IMR-90 (cell line): Measurements from ENCODE around the gene SAMD8. TPM values are rescaled to one million over a fixed set of nuclear protein-coding genes. Genes with fewer than 3 reads are reported as not detected.

ENCODE experiments used
- ATAC-seq: fragments of 200-7000 bp; cut with Tn5 transposase; 2 replicates; pipeline ENCODE4 v1.9.1; 2020; ENCODE audit warnings: low read depth, mild to moderate bottlenecking, moderate library complexity
- BruUV-seq: library from RNA; stranded (reverse); fragments of 400-500 nt; replicated peaks from 2 replicates; lab custom pipeline; 2021; lab: Mats Ljungman, UMichigan
- CTCF ChIA-PET: fragments of 300-600 bp; formaldehyde crosslinking; extraction: SDS; loops from one replicate; lab custom pipeline; 2021; ENCODE audit warnings: antibody characterized with exemption; lab: Yijun Ruan, JAX
- POLR2A ChIA-PET: fragments of 300-600 bp; sonication (Branson Sonifier 250); formaldehyde crosslinking; loops from one replicate; lab custom pipeline; 2022; ENCODE audit warnings: antibody characterized with exemption; ENCODE audit not compliant: unreplicated experiment; lab: Charles Lee
- DNase-seq: peaks from one replicate; pipeline ENCODE4 v3.0.0; 2013
- H2AFZ ChIP-seq: replicated peaks from 2 replicates; pipeline ENCODE3; 2013; ENCODE audit warnings: low read length, mild to moderate bottlenecking; ENCODE audit not compliant: poor library complexity
- H2AK5ac ChIP-seq: 2 replicates; pipeline ENCODE4 v1.6.1; 2013; ENCODE audit warnings: low read depth, low read length, inconsistent platforms
- H2AK9ac ChIP-seq: replicated peaks from 2 replicates; pipeline ENCODE3; 2013; ENCODE audit warnings: mild to moderate bottlenecking, low read depth, low read length, moderate library complexity; ENCODE audit not compliant: poor library complexity
- H2BK120ac ChIP-seq: 2 replicates; pipeline ENCODE4 v1.6.1; 2013; ENCODE audit warnings: low read depth, low read length, inconsistent platforms
- H2BK15ac ChIP-seq: 3 replicates; pipeline ENCODE4 v1.6.1; 2013; ENCODE audit warnings: low read depth, low read length, inconsistent platforms
- H2BK20ac ChIP-seq: 2 replicates; pipeline ENCODE4 v1.6.1; 2013; ENCODE audit warnings: low read depth, mild to moderate bottlenecking, inconsistent platforms, low read length, moderate library complexity
- H2BK5ac ChIP-seq: 2 replicates; pipeline ENCODE4 v1.6.1; 2013; ENCODE audit warnings: mild to moderate bottlenecking, low read depth, low read length, inconsistent platforms; ENCODE audit not compliant: poor library complexity, severe bottlenecking
- H3K14ac ChIP-seq: replicated peaks from 2 replicates; pipeline ENCODE4 v1.6.1; 2013; ENCODE audit warnings: low read depth, low read length, inconsistent platforms
- H3K18ac ChIP-seq: 2 replicates; pipeline ENCODE4 v1.6.1; 2013; ENCODE audit warnings: low read depth, low read length, control low read depth
- H3K23ac ChIP-seq: 2 replicates; pipeline ENCODE4 v1.6.1; 2013; ENCODE audit warnings: low read depth, low read length, inconsistent platforms
- H3K27ac ChIP-seq: 2 replicates; pipeline ENCODE4 v1.5.1; 2013; ENCODE audit warnings: mild to moderate bottlenecking, control low read depth, low read length; ENCODE audit not compliant: insufficient read depth
- H3K27me3 ChIP-seq: 2 replicates; pipeline ENCODE4 v1.6.1; 2013; ENCODE audit warnings: low read length; ENCODE audit not compliant: control insufficient read depth, insufficient read depth
- H3K36me3 ChIP-seq: 2 replicates; pipeline ENCODE4 v1.6.1; 2013; ENCODE audit warnings: low read length, mixed read lengths; ENCODE audit not compliant: control insufficient read depth, insufficient read depth
- H3K4ac ChIP-seq: 2 replicates; pipeline ENCODE4 v1.6.1; 2013; ENCODE audit warnings: low read depth, low read length, inconsistent platforms
- H3K4me1 ChIP-seq: 2 replicates; pipeline ENCODE4 v1.6.1; 2013; ENCODE audit warnings: low read length, mixed read lengths; ENCODE audit not compliant: control insufficient read depth, insufficient read depth
- H3K4me2 ChIP-seq: 2 replicates; pipeline ENCODE4 v1.6.1; 2013; ENCODE audit warnings: low read depth, mild to moderate bottlenecking, control low read depth, low read length, moderate library complexity
- H3K4me3 ChIP-seq: 2 replicates; pipeline ENCODE4 v1.5.1; 2013; ENCODE audit warnings: low read depth, mild to moderate bottlenecking, control low read depth, low read length, moderate library complexity; ENCODE audit not compliant: insufficient read depth
- H3K56ac ChIP-seq: 2 replicates; pipeline ENCODE4 v1.6.1; 2013; ENCODE audit warnings: low read length, inconsistent platforms; ENCODE audit not compliant: insufficient read depth; ENCODE audit errors: extremely low read depth
- H3K79me1 ChIP-seq, 2 experiments: 2 replicates each; pipeline ENCODE4 v1.6.1; 2013; ENCODE audit warnings: low read length in 2 of 2, inconsistent platforms in 1 of 2, low read depth in 1 of 2
- H3K9ac ChIP-seq: 2 replicates; pipeline ENCODE4 v1.6.1; 2013; ENCODE audit warnings: low read depth, low read length, control low read depth
- H3K9me1 ChIP-seq: 2 replicates; pipeline ENCODE4 v1.6.1; 2013; ENCODE audit warnings: low read length, inconsistent platforms; ENCODE audit not compliant: insufficient read depth
- H3K9me3 ChIP-seq: 2 replicates; pipeline ENCODE4 v1.6.1; 2013; ENCODE audit warnings: low read length; ENCODE audit not compliant: control insufficient read depth, insufficient read depth
- H4K20me1 ChIP-seq: 2 replicates; pipeline ENCODE4 v1.6.1; 2013; ENCODE audit warnings: low read length, inconsistent platforms; ENCODE audit not compliant: insufficient read depth
- H4K5ac ChIP-seq: 2 replicates; pipeline ENCODE4 v1.6.1; 2013; ENCODE audit warnings: mild to moderate bottlenecking, low read depth, low read length, control low read depth
- H4K8ac ChIP-seq, 2 experiments: 2 replicates each; pipeline ENCODE4 v1.6.1; 2013; ENCODE audit warnings: low read depth in 2 of 2, low read length in 2 of 2, control low read depth in 1 of 2, inconsistent platforms in 1 of 2
- H4K91ac ChIP-seq: 2 replicates; pipeline ENCODE4 v1.6.1; 2013; ENCODE audit warnings: low read depth, low read length, inconsistent platforms; ENCODE audit not compliant: insufficient read depth
- BHLHE40 ChIP-seq: fragments of 150-350 bp; IDR thresholded peaks from 2 replicates; pipeline ENCODE4 v1.6.1; 2016; ENCODE audit warnings: mild to moderate bottlenecking, low read depth, low read length
- CEBPB ChIP-seq: IDR thresholded peaks from 2 replicates; pipeline ENCODE4 v1.6.1; 2012; ENCODE audit warnings: low read depth, low read length, improper control_type of control experiment
- CHD1 ChIP-seq: IDR thresholded peaks from 2 replicates; pipeline ENCODE4 v1.6.1; 2012; ENCODE audit warnings: low read depth, low read length, improper control_type of control experiment
- CTCF ChIP-seq: conservative IDR thresholded peaks from 2 replicates; pipeline ENCODE4 v1.5.1; 2012; ENCODE audit warnings: mild to moderate bottlenecking, low read depth, low read length, improper control_type of control experiment
- FOS ChIP-seq: fragments of 150-350 bp; IDR thresholded peaks from 2 replicates; pipeline ENCODE4 v1.6.1; 2016; ENCODE audit warnings: low read depth, low read length
- MAFK ChIP-seq: IDR thresholded peaks from 2 replicates; pipeline ENCODE4 v1.6.1; 2012; ENCODE audit warnings: low read depth, low read length, improper control_type of control experiment
- MAZ ChIP-seq: IDR thresholded peaks from 2 replicates; pipeline ENCODE4 v1.6.1; 2012; ENCODE audit warnings: low read depth, mild to moderate bottlenecking, low read length, improper control_type of control experiment, moderate library complexity, borderline replicate concordance
- MXI1 ChIP-seq: IDR thresholded peaks from 2 replicates; pipeline ENCODE4 v1.6.1; 2012; ENCODE audit warnings: low read depth, mild to moderate bottlenecking, low read length, moderate library complexity, borderline replicate concordance
- NFE2L2 ChIP-seq: fragments of 150-350 bp; IDR thresholded peaks from 2 replicates; pipeline ENCODE4 v1.6.1; 2016; ENCODE audit warnings: low read depth, mild to moderate bottlenecking, low read length
- POLR2A ChIP-seq: IDR thresholded peaks from 2 replicates; pipeline ENCODE4 v1.6.1; 2012; ENCODE audit warnings: mild to moderate bottlenecking, low read depth, low read length
- RCOR1 ChIP-seq: IDR thresholded peaks from 2 replicates; pipeline ENCODE4 v1.6.1; 2012; ENCODE audit warnings: mild to moderate bottlenecking, low read length, improper control_type of control experiment; ENCODE audit not compliant: insufficient replicate concordance
- RFX5 ChIP-seq: IDR thresholded peaks from 2 replicates; pipeline ENCODE4 v1.8.0; 2012; ENCODE audit warnings: low read depth, mild to moderate bottlenecking, low read length, moderate library complexity
- WGBS, 2 experiments: methylation state at CpG; one replicate each; pipeline versions ENCODE4 v1.1.5 to v1.1.7; 2013; ENCODE audit warnings: missing lambda C conversion rate in 2 of 2; ENCODE audit not compliant: insufficient read length in 1 of 2; ENCODE audit errors: extremely low coverage in 2 of 2; 5-methylcytosine and 5-hydroxymethylcytosine counted together
- dilution Hi-C: fragments of 300-500 bp; cut with HindIII; formaldehyde crosslinking; loops from one replicate; pipeline ENCODE4 v1.14.3; 2018; ENCODE audit warnings: low sequenced_read_pairs; ENCODE audit not compliant: unreplicated experiment
- in situ Hi-C: fragments of 300-500 bp; cut with MboI; formaldehyde crosslinking; loops from 3 replicates; pipeline ENCODE4 v1.14.3; 2019; ENCODE audit warnings: low sequenced_read_pairs, inconsistent platforms, mixed read lengths
- intact Hi-C: fragments of 100-400 bp; cut with micrococcal nuclease; formaldehyde crosslinking; loops from 2 replicates; pipeline ENCODE4 v1.10.0; 2022
- polyA plus RNA-seq, 3 experiments: library from polyadenylated mRNA; depleted of rRNA; stranded (reverse); fragments of >200 nt; gene quantifications; 2 replicates each; pipeline ENCODE4 v1.2.3, GENCODE V29; 2012; ENCODE audit warnings: low replicate concordance in 1 of 3
- total RNA-seq: library from RNA; depleted of rRNA; stranded (reverse); fragments of >200 nt; gene quantifications from 2 replicates; pipeline ENCODE4 v1.2.3, GENCODE V29; 2012
- TF ChIP-seq, protein P1 (sequence below): fragments of 150-350 bp; IDR thresholded peaks from 2 replicates; pipeline ENCODE4 v1.6.1; 2016; ENCODE audit warnings: low read depth, mild to moderate bottlenecking, low read length, moderate library complexity, borderline replicate concordance
- TF ChIP-seq, protein P2 (sequence below): fragments of 150-350 bp; IDR thresholded peaks from 2 replicates; pipeline ENCODE4 v1.6.1; 2017; ENCODE audit warnings: mild to moderate bottlenecking, antibody characterized with exemption, low read length, low read depth

The SAMD8 gene
- total and polyA plus RNA-seq, 2 of the 4 experiments (the other 2 are of a cell fraction) = 10.1 to 28.7 TPM

GRCh38 chr10:75121322-75121721, 9.9 kb downstream of the SAMD8 start:
- DNase-seq = no peak
- no peaks in the 10 kb centered on the region for H3K27me3 ChIP-seq
- no peak; the same call in 1 of the 2 replicates for ATAC-seq
- H2BK5ac ChIP-seq = no peak overlapping the region
- H4K91ac ChIP-seq = no peak overlapping the region
- no peak overlapping the region for H2BK120ac ChIP-seq
- no TSS peak for BruUV-seq
- no peak overlapping the region for H3K9ac ChIP-seq
- H4K8ac ChIP-seq = no peak overlapping the region
- no peak overlapping the region for H3K4me3 ChIP-seq
- no peak overlapping the region for H3K18ac ChIP-seq
- H3K79me1 ChIP-seq = peaks cover 27 to 79% of the 10 kb centered on the region in 2 experiments
- H3K4me1 ChIP-seq = peaks cover 7% of the 10 kb centered on the region
- H3K9me1 ChIP-seq = peaks cover 9% of the 10 kb centered on the region
- no peak overlapping the region for H4K5ac ChIP-seq
- no peak overlapping the region for H3K14ac ChIP-seq
- H2AFZ ChIP-seq = no peak overlapping the region
- intact Hi-C loops (no loop called here), dilution Hi-C loops (no loop called here), in situ Hi-C loops (no loop called here)
- ChIA-PET POLR2A (no interaction called here), CTCF (interaction anchor here (0.6 kb wide), 1 partner anchor 907 kb away, joined by 3 read pairs; no protein-coding TSS in a partner anchor)
- no peak overlapping the region for H3K27ac ChIP-seq
- no peak overlapping the region for H2AK9ac ChIP-seq
- H3K9me3 ChIP-seq = no peaks in the 10 kb centered on the region
- peaks cover 10% of the 10 kb centered on the region for H3K36me3 ChIP-seq
- no peak overlapping the region for H3K4ac ChIP-seq
- no peak for TF ChIP-seq RFX5
- TF ChIP-seq FOS = no peak
- TF ChIP-seq, protein P1, sequence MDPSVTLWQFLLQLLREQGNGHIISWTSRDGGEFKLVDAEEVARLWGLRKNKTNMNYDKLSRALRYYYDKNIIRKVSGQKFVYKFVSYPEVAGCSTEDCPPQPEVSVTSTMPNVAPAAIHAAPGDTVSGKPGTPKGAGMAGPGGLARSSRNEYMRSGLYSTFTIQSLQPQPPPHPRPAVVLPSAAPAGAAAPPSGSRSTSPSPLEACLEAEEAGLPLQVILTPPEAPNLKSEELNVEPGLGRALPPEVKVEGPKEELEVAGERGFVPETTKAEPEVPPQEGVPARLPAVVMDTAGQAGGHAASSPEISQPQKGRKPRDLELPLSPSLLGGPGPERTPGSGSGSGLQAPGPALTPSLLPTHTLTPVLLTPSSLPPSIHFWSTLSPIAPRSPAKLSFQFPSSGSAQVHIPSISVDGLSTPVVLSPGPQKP = no peak
- TF ChIP-seq MAZ = no peak
- TF ChIP-seq CHD1 = no peak
- TF ChIP-seq, protein P2, sequence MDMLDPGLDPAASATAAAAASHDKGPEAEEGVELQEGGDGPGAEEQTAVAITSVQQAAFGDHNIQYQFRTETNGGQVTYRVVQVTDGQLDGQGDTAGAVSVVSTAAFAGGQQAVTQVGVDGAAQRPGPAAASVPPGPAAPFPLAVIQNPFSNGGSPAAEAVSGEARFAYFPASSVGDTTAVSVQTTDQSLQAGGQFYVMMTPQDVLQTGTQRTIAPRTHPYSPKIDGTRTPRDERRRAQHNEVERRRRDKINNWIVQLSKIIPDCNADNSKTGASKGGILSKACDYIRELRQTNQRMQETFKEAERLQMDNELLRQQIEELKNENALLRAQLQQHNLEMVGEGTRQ = no peak
- TF ChIP-seq BHLHE40 = no peak
- no peak for TF ChIP-seq CTCF
- no peak for TF ChIP-seq CEBPB
- no peak for TF ChIP-seq NFE2L2
- TF ChIP-seq RCOR1 = no peak
- no peak for TF ChIP-seq MAFK
- TF ChIP-seq POLR2A = no peak
- no peak for TF ChIP-seq MXI1
- no CpG with 5 or more reads among the region's 1 CpG for WGBS, 2 experiments
- no peak overlapping the region for H3K4me2 ChIP-seq
- no peak overlapping the region for H3K56ac ChIP-seq
- H2AK5ac ChIP-seq = no peak overlapping the region
- no peak overlapping the region for H3K23ac ChIP-seq
- H2BK20ac ChIP-seq = no peak overlapping the region
- peaks cover 47% of the 10 kb centered on the region for H4K20me1 ChIP-seq
- H2BK15ac ChIP-seq = no peak overlapping the region
